ENCODE data around the gene AMBRA1. TPM values are rescaled to one million over a fixed set of nuclear protein-coding genes. Genes with fewer than 3 reads are reported as not detected.

AMBRA1 gene
- total and polyA plus RNA-seq, 11 donors, result 5.6 to 23.5 (median 16.2) TPM

DNA sequence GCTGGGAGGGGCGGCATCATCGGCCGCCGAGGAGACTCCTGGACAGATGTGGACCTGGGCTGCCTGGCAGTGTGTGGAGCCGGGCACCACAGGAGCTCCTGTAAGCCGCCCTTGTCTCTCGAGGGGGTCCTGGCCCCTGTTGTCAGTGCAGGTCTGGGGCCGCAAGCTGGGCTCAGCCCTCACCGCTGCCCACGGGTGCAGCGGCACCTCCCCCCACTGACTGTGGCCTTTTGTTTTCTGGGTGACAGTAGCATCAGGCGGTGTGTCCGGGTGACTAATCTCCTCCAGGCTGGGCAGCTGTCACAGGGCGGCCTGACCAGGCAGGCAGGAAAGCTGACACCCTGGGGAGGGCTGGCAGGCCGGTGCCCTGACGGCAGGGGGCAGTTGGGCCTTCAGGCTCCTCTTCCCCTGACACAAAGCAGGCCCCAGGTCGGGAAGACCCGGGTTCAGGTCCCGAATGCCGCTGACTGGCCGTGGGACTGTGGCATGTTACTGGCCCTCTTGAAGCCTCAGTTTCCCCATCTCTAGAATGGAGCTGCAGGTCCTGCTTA lies 230.3 kb downstream of the AMBRA1 start:
- DNase-seq (peak; percentile 70 to 88 (median 82)), ATAC-seq (peak; percentile 54 to 73 (median 70))
- Histone ChIP-seq H3K4me3 (peak overlapping the region in 7 of 12 donors; percentile 22 to 65 (median 59)), H3K9me3 (no peaks in the 10 kb centered on the region), H3K27ac (peak overlapping the region; percentile 74 to 97 (median 94)), H3K36me3 (peaks cover 0 to 41% (median 9%) of the 10 kb centered on the region in 9 donors), H3K4me1 (peaks cover 15 to 74% (median 61%) of the 10 kb centered on the region in 12 donors), H3K27me3 (no peaks in the 10 kb centered on the region)
- 23 to 50% (median 44%) methylated on average over 8 to 21 of the region's 21 CpGs for WGBS, 4 donors
- TF ChIP-seq, protein P1, sequence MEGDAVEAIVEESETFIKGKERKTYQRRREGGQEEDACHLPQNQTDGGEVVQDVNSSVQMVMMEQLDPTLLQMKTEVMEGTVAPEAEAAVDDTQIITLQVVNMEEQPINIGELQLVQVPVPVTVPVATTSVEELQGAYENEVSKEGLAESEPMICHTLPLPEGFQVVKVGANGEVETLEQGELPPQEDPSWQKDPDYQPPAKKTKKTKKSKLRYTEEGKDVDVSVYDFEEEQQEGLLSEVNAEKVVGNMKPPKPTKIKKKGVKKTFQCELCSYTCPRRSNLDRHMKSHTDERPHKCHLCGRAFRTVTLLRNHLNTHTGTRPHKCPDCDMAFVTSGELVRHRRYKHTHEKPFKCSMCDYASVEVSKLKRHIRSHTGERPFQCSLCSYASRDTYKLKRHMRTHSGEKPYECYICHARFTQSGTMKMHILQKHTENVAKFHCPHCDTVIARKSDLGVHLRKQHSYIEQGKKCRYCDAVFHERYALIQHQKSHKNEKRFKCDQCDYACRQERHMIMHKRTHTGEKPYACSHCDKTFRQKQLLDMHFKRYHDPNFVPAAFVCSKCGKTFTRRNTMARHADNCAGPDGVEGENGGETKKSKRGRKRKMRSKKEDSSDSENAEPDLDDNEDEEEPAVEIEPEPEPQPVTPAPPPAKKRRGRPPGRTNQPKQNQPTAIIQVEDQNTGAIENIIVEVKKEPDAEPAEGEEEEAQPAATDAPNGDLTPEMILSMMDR (IDR thresholded peaks at IDR 0.05), result peak in 8 of 12 donors; percentile 9 to 51 (median 28)
- peak in 1 of 2 donors; percentile 44 for TF ChIP-seq POLR2A (IDR thresholded peaks at IDR 0.05)
- intact Hi-C loops (cut with DNase I), result loop anchor here in 2 of 10 donors (2.0 kb wide), 2 partner anchors 13 to 15 kb away; no protein-coding TSS in a partner anchor

DNA sequence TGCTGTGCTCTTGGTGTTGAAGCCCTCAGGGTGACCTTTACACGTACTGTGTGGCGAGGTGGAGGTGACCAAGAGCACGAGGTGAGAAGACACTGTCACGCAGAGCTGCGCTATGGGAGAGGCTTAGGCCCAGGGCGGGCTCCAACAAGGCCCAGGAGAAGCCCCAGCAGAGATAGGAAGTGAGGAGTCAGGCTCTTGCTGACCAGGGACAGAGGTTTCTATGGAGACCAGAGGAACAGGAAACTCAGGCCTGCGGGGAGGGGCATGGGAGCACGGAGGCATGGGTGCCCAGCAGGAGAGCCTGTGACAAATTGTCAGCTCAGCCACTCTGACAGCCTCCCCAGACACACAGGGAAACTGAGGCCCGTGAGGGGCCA lies 230.8 kb downstream of the AMBRA1 start:
- Histone ChIP-seq H3K9me3 (no peaks in the 10 kb centered on the region), H3K36me3 (peaks cover 0 to 35% (median 4%) of the 10 kb centered on the region in 9 donors), H3K27me3 (no peaks in the 10 kb centered on the region), H3K4me1 (peaks cover 15 to 74% (median 60%) of the 10 kb centered on the region in 12 donors), H3K27ac (peak overlapping the region; percentile 74 to 97 (median 94)), H3K4me3 (peak overlapping the region in 10 of 12 donors; percentile 34 to 65 (median 56))
- TF ChIP-seq POLR2A (IDR thresholded peaks at IDR 0.05), result no peak
- TF ChIP-seq, protein P1 (IDR thresholded peaks at IDR 0.05), result no peak
- peak; percentile 44 to 73 (median 64) for ATAC-seq
- intact Hi-C loops (cut with DNase I), result no loop called here
- peak; percentile 75 to 87 (median 81) for DNase-seq
- WGBS, 4 donors, result 14 to 36% (median 20%) methylated on average over 6 to 9 of the region's 9 CpGs

DNA sequence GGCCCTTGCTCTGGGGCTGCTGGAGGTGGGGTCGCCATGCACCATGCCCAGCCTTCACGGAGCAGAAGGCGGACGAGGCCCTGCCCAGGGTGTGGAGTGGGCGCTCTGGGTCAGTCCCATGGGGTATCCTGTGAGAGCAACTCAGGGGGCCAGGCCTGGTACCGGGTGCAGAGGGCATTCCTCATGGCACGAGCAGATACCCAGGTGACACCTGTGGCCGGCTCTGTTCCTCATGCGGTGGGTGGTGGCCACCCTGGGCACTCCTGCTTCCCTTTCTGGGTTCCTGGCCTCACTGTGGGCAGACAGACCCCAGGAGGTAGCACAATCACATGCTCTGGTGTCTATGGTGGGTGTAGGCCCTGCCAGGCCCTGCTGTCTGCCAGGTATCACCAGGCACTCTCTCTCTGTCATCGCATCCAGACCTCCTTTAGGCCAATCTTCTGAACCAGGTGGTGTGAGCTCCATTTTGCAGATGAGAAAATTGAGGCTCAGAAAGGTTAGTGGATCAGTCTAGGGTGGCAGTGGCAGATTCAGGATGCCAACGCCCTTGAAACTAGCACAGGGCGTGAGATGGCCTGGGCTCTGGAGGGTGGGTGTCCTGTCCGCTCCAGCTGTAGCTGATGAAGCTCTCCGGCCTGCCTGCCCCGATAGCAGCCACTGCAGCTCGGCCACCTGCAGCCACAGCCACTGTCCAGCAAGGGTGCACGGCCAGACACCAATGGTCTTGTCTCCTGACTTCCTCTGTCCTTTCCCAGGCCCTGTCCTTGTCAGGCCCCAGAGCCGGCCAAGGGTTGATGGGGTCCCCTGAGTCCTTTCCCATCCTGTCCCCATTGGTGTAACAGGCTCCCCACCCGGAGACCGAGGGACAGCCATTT lies 231.4 kb downstream of the AMBRA1 start:
- ATAC-seq (peak in 3 of 4 donors; percentile 1), DNase-seq (peak in 1 of 5 donors; percentile 49)
- 50 to 63% (median 59%) methylated on average over 16 to 20 of the region's 20 CpGs for whole genome bisulfite sequencing, 4 donors
- Histone ChIP-seq H3K27ac (peak overlapping the region; percentile 74 to 97 (median 94)), H3K36me3 (peaks cover 0 to 30% (median 0%) of the 10 kb centered on the region in 9 donors), H3K27me3 (no peaks in the 10 kb centered on the region), H3K4me1 (peaks cover 15 to 73% (median 56%) of the 10 kb centered on the region in 12 donors), H3K4me3 (peak overlapping the region; percentile 15 to 65 (median 55)), H3K9me3 (no peaks in the 10 kb centered on the region)
- intact Hi-C loops (cut with DNase I), result no loop called here
- no peak for TF ChIP-seq POLR2A (IDR thresholded peaks at IDR 0.05)
- TF ChIP-seq, protein P1 (IDR thresholded peaks at IDR 0.05), result no peak
